ENCODE results near the gene FBXL17. TPM values are rescaled to one million over a fixed set of nuclear protein-coding genes. Genes with fewer than 3 reads are reported as not detected.
"Not testable (repeated sequence)": the region's sequence is repeated elsewhere in the genome, so short reads cannot be mapped to it uniquely, and the experiment has no call there.

Gene FBXL17
- polyA plus RNA-seq, 1 of the 3 experiments (the other 2 are of a cell fraction), result 4.4 TPM

DNA sequence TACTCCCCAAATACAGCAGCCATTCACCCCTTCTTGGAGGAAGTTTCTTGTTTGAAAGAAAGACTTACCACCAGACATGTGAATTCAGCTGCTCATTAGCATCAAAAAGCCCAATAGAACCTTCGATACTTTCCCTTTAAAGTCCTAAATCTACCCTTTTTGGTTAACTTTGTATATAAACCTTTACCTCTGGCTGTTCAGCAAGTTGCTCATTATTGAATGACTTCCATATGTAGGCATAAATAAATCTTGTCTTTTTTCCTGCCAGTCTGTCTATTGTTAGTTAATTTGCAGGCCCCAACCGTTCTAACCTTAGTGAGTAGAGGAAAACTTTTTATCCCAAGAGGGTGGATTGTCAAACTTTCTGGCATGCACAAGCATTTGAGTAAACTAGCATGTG, 27.9 kb upstream of the FBXL17 start:
- WGBS (ENCODE audit: low lambda C conversion rate), result 49% methylated on average over 2 of the region's 2 CpGs
- no peaks in the 10 kb centered on the region for H4K20me1 ChIP-seq (ENCODE audit: insufficient read depth)

DNA sequence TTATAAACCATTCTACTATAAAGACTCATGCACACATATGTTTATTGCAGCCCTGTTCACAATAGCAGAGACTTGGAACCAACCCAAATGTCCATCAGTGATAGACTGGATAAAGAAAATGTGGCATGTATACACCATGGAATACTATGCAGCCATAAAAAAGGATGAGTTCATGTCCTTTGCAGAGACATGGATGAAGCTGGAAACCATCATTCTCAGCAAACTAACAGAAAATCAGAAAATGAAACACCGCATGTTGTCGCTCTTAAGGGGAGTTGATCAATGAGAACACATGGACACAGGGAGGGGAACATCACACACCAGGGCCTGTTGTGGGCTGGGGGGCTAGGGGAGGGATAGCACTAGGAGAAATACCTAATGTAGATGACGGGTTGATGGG, 23.3 kb upstream of the FBXL17 start:
- H3K27ac ChIP-seq (ENCODE audit: low read depth in 2 of 2, low read length in 1 of 2); H3K27me3 ChIP-seq (ENCODE audit: insufficient read depth); H2AFZ ChIP-seq (ENCODE audit: low read depth); H3K79me2 ChIP-seq (ENCODE audit: insufficient read depth); POLR2A ChIA-PET; H3K9me3 ChIP-seq; H3K9me2 ChIP-seq; H3F3A ChIP-seq (replicated peaks; ENCODE audit: insufficient read depth); H3K4me1 ChIP-seq (ENCODE audit: control insufficient read depth in 1 of 2, insufficient read depth in 2 of 2, low read depth in 1 of 2, low read length in 1 of 2); H4K20me1 ChIP-seq (ENCODE audit: insufficient read depth); H3K36me3 ChIP-seq (replicated peaks in 1 of 2; ENCODE audit: control insufficient read depth in 1 of 2, insufficient read depth in 2 of 2, low read length in 1 of 2); CTCF ChIA-PET; H3K4me3 ChIP-seq (ENCODE audit: low read depth in 2 of 2, low read length in 1 of 2); H3K9ac ChIP-seq; DNase-seq; H3K4me2 ChIP-seq: not testable (repeated sequence)
- 83% methylated on average over 3 of the region's 3 CpGs for WGBS (ENCODE audit: low lambda C conversion rate)

More for the DNA sequence above, 27.9 kb upstream of the FBXL17 start:
- Histone ChIP-seq H3K4me1 (ENCODE audit: control insufficient read depth in 1 of 2, insufficient read depth in 2 of 2, low read depth in 1 of 2, low read length in 1 of 2) (no peaks in the 10 kb centered on the region; a peak in 1 of 4 replicates), H3K79me2 (ENCODE audit: insufficient read depth) (no peaks in the 10 kb centered on the region), H3F3A (replicated peaks; ENCODE audit: insufficient read depth) (no peaks in the 10 kb centered on the region), H2AFZ (ENCODE audit: low read depth) (no peak overlapping the region), H3K9me3 (no peaks in the 10 kb centered on the region), H3K9me2 (no peaks in the 10 kb centered on the region), H3K9ac (no peak overlapping the region), H3K27ac (ENCODE audit: low read depth in 2 of 2, low read length in 1 of 2) (no peak overlapping the region), H3K27me3 (ENCODE audit: insufficient read depth) (no peaks in the 10 kb centered on the region), H3K36me3 (replicated peaks in 1 of 2; ENCODE audit: control insufficient read depth in 1 of 2, insufficient read depth in 2 of 2, low read length in 1 of 2) (no peaks in the 10 kb centered on the region), H3K4me2 (no peak overlapping the region), H3K4me3 (ENCODE audit: low read depth in 2 of 2, low read length in 1 of 2) (no peak overlapping the region)
- ChIA-PET POLR2A (no interaction called here), CTCF (no interaction called here)
- no peak for DNase-seq
- no peak for TF ChIP-seq RAD21 (IDR thresholded peaks at IDR 0.05; ENCODE audit: low read length)
- TF ChIP-seq, protein P1, sequence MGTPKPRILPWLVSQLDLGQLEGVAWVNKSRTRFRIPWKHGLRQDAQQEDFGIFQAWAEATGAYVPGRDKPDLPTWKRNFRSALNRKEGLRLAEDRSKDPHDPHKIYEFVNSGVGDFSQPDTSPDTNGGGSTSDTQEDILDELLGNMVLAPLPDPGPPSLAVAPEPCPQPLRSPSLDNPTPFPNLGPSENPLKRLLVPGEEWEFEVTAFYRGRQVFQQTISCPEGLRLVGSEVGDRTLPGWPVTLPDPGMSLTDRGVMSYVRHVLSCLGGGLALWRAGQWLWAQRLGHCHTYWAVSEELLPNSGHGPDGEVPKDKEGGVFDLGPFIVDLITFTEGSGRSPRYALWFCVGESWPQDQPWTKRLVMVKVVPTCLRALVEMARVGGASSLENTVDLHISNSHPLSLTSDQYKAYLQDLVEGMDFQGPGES (IDR thresholded peaks at IDR 0.05; ENCODE audit: low read depth, low read length), result no peak
- TF ChIP-seq, protein P2, sequence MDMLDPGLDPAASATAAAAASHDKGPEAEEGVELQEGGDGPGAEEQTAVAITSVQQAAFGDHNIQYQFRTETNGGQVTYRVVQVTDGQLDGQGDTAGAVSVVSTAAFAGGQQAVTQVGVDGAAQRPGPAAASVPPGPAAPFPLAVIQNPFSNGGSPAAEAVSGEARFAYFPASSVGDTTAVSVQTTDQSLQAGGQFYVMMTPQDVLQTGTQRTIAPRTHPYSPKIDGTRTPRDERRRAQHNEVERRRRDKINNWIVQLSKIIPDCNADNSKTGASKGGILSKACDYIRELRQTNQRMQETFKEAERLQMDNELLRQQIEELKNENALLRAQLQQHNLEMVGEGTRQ (IDR thresholded peaks at IDR 0.05; ENCODE audit: borderline replicate concordance, low read depth, low read length), result no peak

DNA sequence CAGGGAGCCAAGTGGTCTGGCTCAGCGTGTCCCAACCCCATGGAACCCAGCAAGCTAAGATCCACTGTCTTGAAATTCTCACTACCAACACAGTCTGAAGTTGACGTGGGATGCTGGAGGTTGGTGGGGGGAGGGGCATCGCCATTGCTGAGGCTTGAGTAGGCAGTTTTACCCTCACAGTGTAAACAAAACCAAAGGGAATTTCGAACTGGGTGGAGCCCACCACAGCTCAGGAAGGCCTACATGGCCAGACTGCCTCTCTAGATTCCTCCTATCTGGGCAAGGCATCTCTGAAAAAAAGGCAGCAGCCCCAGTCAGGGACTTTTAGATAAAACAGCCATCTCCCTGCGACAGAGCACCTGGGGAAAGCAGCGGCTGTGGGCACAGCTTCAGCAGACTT, 17.1 kb upstream of the FBXL17 start:
- Histone ChIP-seq H3K79me2 (ENCODE audit: insufficient read depth) (no peaks in the 10 kb centered on the region), H3K9me3 (no peaks in the 10 kb centered on the region), H3K4me1 (ENCODE audit: control insufficient read depth in 1 of 2, insufficient read depth in 2 of 2, low read depth in 1 of 2, low read length in 1 of 2) (peaks cover 0 to 6% of the 10 kb centered on the region in 2 experiments; a peak in 1 of 4 replicates), H3K9ac (no peak overlapping the region), H3F3A (replicated peaks; ENCODE audit: insufficient read depth) (peaks cover 5% of the 10 kb centered on the region), H3K27ac (ENCODE audit: low read depth in 2 of 2, low read length in 1 of 2) (no peak overlapping the region), H2AFZ (ENCODE audit: low read depth) (no peak overlapping the region), H3K4me3 (ENCODE audit: low read depth in 2 of 2, low read length in 1 of 2) (no peak overlapping the region), H3K36me3 (replicated peaks in 1 of 2; ENCODE audit: control insufficient read depth in 1 of 2, insufficient read depth in 2 of 2, low read length in 1 of 2) (no peaks in the 10 kb centered on the region), H3K4me2 (no peak overlapping the region), H4K20me1 (ENCODE audit: insufficient read depth) (no peaks in the 10 kb centered on the region), H3K9me2 (no peaks in the 10 kb centered on the region), H3K27me3 (ENCODE audit: insufficient read depth) (no peaks in the 10 kb centered on the region)
- CTCF ChIA-PET, result interaction anchor here (1.2 kb wide), 1 partner anchor 20 kb away, joined by 4 read pairs; no protein-coding TSS in a partner anchor
- 66% methylated on average over 6 of the region's 6 CpGs for WGBS (ENCODE audit: low lambda C conversion rate)
- POLR2A ChIA-PET, result interaction anchor here (1.8 kb wide), 1 partner anchor 16 kb away, joined by 6 read pairs; the partner anchor contains the start of gene FBXL17
- no peak for DNase-seq
- no peak for TF ChIP-seq FOXM1 (IDR thresholded peaks at IDR 0.05; ENCODE audit: low read depth)
- no peak for TF ChIP-seq NRF1 (IDR thresholded peaks at IDR 0.05; ENCODE audit: low read depth, low read length)
- TF ChIP-seq FOSL2 (IDR thresholded peaks at IDR 0.05; ENCODE audit: borderline replicate concordance, low read depth), result no peak
- no peak for TF ChIP-seq JUND (IDR thresholded peaks at IDR 0.05)
- no peak for TF ChIP-seq GATA2 (CRISPR knock-in tag; IDR thresholded peaks at IDR 0.05)
- TF ChIP-seq, protein P3, sequence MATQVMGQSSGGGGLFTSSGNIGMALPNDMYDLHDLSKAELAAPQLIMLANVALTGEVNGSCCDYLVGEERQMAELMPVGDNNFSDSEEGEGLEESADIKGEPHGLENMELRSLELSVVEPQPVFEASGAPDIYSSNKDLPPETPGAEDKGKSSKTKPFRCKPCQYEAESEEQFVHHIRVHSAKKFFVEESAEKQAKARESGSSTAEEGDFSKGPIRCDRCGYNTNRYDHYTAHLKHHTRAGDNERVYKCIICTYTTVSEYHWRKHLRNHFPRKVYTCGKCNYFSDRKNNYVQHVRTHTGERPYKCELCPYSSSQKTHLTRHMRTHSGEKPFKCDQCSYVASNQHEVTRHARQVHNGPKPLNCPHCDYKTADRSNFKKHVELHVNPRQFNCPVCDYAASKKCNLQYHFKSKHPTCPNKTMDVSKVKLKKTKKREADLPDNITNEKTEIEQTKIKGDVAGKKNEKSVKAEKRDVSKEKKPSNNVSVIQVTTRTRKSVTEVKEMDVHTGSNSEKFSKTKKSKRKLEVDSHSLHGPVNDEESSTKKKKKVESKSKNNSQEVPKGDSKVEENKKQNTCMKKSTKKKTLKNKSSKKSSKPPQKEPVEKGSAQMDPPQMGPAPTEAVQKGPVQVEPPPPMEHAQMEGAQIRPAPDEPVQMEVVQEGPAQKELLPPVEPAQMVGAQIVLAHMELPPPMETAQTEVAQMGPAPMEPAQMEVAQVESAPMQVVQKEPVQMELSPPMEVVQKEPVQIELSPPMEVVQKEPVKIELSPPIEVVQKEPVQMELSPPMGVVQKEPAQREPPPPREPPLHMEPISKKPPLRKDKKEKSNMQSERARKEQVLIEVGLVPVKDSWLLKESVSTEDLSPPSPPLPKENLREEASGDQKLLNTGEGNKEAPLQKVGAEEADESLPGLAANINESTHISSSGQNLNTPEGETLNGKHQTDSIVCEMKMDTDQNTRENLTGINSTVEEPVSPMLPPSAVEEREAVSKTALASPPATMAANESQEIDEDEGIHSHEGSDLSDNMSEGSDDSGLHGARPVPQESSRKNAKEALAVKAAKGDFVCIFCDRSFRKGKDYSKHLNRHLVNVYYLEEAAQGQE (IDR thresholded peaks at IDR 0.05; ENCODE audit: low read depth, low read length), result no peak
- no peak for TF ChIP-seq ELF1 (IDR thresholded peaks at IDR 0.05)
- no peak for TF ChIP-seq TCF12 (IDR thresholded peaks at IDR 0.05)
- TF ChIP-seq, protein P4, sequence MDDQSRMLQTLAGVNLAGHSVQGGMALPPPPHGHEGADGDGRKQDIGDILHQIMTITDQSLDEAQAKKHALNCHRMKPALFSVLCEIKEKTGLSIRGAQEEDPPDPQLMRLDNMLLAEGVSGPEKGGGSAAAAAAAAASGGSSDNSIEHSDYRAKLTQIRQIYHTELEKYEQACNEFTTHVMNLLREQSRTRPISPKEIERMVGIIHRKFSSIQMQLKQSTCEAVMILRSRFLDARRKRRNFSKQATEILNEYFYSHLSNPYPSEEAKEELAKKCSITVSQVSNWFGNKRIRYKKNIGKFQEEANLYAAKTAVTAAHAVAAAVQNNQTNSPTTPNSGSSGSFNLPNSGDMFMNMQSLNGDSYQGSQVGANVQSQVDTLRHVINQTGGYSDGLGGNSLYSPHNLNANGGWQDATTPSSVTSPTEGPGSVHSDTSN (IDR thresholded peaks at IDR 0.05), result no peak
- TF ChIP-seq, protein P1 (IDR thresholded peaks at IDR 0.05; ENCODE audit: low read depth, low read length), result no peak
- TF ChIP-seq EZH2phosphoT487 (IDR thresholded peaks at IDR 0.05; ENCODE audit: borderline replicate concordance, low read depth), result no peak

Data from SK-N-SH (cell line).